HFFc6 (cell line): ENCODE data around the gene CCDC86. TPM values are rescaled to one million over a fixed set of nuclear protein-coding genes. Genes with fewer than 3 reads are reported as not detected.
A peak's percentile ranks its signal among the peaks of the same experiment; 100 is the strongest.

Experiments used
- DNase-seq: peaks from one replicate; pipeline ENCODE4 v3.0.0-alpha.2; 2018
- H3K27ac Mint-ChIP-seq: 2 replicates; pipeline ENCODE4 v1.8.0; 2020; ENCODE audit warnings: mild to moderate bottlenecking, mixed read lengths
- H3K27me3 Mint-ChIP-seq: 2 replicates; pipeline ENCODE4 v1.8.0; 2021; ENCODE audit warnings: mild to moderate bottlenecking, moderate library complexity, mixed read lengths; ENCODE audit not compliant: insufficient read depth
- H3K36me3 Mint-ChIP-seq: 2 replicates; pipeline ENCODE4 v1.8.0; 2021; ENCODE audit warnings: low read depth, mixed read lengths
- H3K4me1 Mint-ChIP-seq: 2 replicates; pipeline ENCODE4 v1.8.0; 2020; ENCODE audit warnings: low read depth, mixed read lengths
- H3K4me3 Mint-ChIP-seq: 2 replicates; pipeline ENCODE4 v1.8.0; 2020; ENCODE audit warnings: mild to moderate bottlenecking, moderate library complexity, mixed read lengths
- H3K9me3 Mint-ChIP-seq: 2 replicates; pipeline ENCODE4 v1.8.0; 2020; ENCODE audit warnings: mild to moderate bottlenecking, mixed read lengths
- total RNA-seq, 6 experiments: library from RNA; stranded (reverse); fragmentation: NEBNext Ultra II Directional; extraction: Animal tissue kit (Norgen Biotek cat#: 25700); gene quantifications; 2 replicates in 1 of 6; 3 replicates in 5 of 6; pipeline ENCODE4 v1.2.3, GENCODE V29; 2021
- TF ChIP-seq, protein P1 (sequence below): fragments of 200-600 bp; sonication (generic); IDR thresholded peaks from 2 replicates; pipeline ENCODE4 v1.5.0; 2021; ENCODE audit warnings: antibody characterized with exemption, mild to moderate bottlenecking

The CCDC86 gene
- total RNA-seq, 6 experiments from 2014 or later = 45.4 to 66.3 (median 54.4) TPM

DNA sequence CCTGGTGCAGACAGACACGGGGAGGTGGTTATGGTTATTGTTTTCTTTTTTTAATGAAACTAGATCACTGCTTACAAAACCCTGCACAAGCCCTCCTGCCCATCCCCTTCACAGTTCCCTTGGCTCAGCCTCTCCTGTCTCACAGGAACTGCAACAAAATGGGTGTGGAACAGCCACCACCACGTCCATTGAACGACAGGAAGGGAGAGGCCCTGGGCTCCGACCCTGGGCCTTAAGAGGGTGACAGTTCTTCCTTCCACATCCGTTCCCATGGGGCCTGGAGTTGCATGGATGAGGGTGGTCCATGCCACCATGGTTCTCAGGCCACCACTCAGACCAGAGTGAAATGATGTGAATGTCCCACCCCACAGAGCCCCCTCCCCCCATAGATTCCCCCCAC lies 48.8 kb downstream of the CCDC86 start:
- Mint-ChIP-seq H3K9me3 (no peaks in the 10 kb centered on the region), H3K4me1 (no peaks in the 10 kb centered on the region), H3K36me3 (peaks cover 4% of the 10 kb centered on the region), H3K27me3 (no peaks in the 10 kb centered on the region), H3K4me3 (no peak overlapping the region), H3K27ac (no peak overlapping the region)
- TF ChIP-seq, protein P1, sequence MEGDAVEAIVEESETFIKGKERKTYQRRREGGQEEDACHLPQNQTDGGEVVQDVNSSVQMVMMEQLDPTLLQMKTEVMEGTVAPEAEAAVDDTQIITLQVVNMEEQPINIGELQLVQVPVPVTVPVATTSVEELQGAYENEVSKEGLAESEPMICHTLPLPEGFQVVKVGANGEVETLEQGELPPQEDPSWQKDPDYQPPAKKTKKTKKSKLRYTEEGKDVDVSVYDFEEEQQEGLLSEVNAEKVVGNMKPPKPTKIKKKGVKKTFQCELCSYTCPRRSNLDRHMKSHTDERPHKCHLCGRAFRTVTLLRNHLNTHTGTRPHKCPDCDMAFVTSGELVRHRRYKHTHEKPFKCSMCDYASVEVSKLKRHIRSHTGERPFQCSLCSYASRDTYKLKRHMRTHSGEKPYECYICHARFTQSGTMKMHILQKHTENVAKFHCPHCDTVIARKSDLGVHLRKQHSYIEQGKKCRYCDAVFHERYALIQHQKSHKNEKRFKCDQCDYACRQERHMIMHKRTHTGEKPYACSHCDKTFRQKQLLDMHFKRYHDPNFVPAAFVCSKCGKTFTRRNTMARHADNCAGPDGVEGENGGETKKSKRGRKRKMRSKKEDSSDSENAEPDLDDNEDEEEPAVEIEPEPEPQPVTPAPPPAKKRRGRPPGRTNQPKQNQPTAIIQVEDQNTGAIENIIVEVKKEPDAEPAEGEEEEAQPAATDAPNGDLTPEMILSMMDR = no peak
- DNase-seq = no peak

DNA sequence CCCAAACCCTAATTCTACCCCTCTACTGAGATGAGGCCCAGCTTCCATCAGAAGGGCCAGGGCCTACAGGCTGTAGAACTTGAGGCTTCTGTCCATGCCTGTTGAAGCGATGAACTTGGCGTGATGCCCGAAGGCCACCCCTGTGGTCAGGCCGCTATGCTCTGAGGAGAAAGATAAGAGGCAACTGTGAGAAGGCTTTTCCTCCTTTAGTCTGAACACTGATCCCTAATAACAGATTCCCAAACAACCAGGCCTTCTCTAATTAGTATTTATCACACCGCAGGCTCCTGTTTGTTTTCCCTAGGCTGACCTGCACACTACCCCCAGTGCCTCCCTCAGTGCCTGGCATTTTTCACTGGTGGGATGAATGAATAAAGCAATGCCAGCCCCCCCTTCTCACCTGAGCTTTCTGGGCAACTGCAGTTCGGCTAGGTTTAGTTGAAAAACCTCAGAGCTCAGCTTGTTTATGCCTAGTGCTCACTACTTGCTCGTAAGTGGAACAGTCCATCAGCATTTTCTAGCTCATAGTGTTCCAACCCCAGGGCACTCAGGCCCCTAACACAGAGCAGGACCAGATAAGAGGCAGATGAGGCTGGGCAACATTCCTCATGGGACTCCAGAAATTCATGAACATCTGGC lies 49.3 kb downstream of the CCDC86 start:
- Mint-ChIP-seq H3K9me3 (no peaks in the 10 kb centered on the region), H3K4me3 (no peak overlapping the region), H3K4me1 (no peaks in the 10 kb centered on the region), H3K27me3 (no peaks in the 10 kb centered on the region), H3K27ac (no peak overlapping the region), H3K36me3 (peaks cover 5% of the 10 kb centered on the region)
- DNase-seq = no peak
- TF ChIP-seq, protein P1 = no peak

DNA sequence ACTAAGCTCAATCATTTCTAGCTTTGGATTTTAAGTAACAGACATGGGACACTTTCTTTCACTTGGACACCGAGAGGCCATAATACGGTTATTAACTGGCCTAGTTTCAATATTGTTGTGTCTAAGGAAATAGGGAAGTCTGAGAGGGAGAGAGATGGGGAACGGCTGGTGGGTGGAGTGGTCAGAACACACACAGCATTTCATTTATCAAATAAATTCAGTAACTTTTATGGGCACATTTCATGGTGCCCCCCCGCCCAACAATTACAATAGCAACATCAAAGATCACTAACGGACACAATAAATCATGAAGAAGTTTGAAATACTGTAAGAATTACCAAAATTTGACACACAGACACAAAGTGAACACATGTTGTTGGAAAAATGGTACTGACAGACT lies 53.8 kb downstream of the CCDC86 start:
- H3K27ac Mint-ChIP-seq = no peak overlapping the region
- H3K4me1 Mint-ChIP-seq = no peaks in the 10 kb centered on the region
- H3K36me3 Mint-ChIP-seq = peaks cover 12% of the 10 kb centered on the region
- no peak for DNase-seq
- H3K9me3 Mint-ChIP-seq = no peaks in the 10 kb centered on the region
- TF ChIP-seq, protein P1 = no peak
- no peaks in the 10 kb centered on the region for H3K27me3 Mint-ChIP-seq
- no peak overlapping the region for H3K4me3 Mint-ChIP-seq

DNA sequence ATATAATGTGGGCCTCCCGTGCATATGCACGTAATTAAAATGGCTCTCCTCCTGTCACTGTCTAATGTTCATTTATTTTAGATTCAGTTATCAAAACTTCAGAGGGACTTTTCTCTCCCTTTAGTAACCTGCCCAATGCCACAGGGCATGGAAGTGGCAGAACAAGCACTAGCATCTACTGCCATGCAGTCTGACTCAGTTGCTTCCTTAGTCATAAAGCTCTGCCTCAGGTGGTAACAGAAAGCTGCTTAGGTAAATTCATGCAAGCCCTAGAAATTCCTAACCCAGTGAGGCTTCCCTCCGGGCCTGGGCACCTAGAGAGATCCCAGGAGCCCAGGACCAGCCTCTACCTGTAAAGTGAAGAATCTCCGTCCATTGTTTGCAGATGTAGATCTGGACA lies 55.6 kb downstream of the CCDC86 start:
- DNase-seq = no peak
- Mint-ChIP-seq H3K27ac (no peak overlapping the region), H3K4me3 (no peak overlapping the region), H3K36me3 (peaks cover 12% of the 10 kb centered on the region), H3K27me3 (no peaks in the 10 kb centered on the region), H3K4me1 (no peaks in the 10 kb centered on the region), H3K9me3 (no peaks in the 10 kb centered on the region)
- TF ChIP-seq, protein P1 = no peak

DNA sequence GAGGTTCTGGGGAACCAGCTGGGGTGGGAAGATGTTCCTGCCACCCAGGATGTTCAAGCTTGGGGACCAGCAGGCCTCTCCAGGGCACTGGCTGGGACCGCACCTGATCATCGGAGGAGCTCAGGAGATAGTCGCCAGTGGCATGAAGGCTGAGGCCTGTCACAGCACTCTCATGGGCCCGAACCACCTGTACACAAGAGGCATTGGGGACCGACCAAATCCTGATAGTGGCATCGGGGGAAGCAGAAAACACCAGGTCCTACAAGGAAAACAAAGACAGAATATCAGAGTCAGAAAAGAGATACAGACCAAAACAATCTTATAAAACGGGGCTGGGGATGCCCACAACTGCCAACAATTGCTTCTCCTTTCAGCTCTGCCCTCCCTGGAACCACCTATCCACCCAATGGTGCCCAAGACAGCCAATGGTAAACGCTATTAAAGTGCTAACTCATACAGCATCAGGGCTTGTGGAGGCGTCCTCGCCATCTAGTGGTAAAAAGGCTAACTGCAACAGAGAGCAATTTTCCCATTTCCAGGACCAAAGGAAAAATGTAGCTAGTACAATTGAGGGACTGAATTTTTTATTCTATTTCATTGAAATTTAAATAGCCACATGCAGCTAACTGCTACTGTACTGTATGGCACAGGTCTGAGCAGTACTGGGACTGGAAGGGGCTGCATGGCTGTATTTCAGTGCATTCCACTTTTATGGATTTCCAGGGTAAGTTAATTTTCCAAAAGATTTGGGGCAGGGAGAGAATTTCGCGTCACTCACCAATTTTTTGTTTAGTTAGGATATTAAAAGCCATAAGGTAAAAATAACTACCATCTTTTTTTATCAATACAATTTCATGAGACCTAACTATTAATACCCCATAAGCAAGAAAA lies 57.4 kb downstream of the CCDC86 start:
- peak overlapping the region; percentile 51; the same call in 1 of the 2 replicates for H3K27ac Mint-ChIP-seq

More for the DNA sequence above, 57.4 kb downstream of the CCDC86 start:
- no peaks in the 10 kb centered on the region for H3K27me3 Mint-ChIP-seq
- H3K36me3 Mint-ChIP-seq = peaks cover 12% of the 10 kb centered on the region
- peaks cover 6% of the 10 kb centered on the region for H3K4me1 Mint-ChIP-seq
- H3K9me3 Mint-ChIP-seq = no peaks in the 10 kb centered on the region
- DNase-seq = peak; percentile 74
- TF ChIP-seq, protein P1 = peak; percentile 96
- H3K4me3 Mint-ChIP-seq = no peak overlapping the region
